C4-2B (cell line): ENCODE data around the gene LHFPL5.

ENCODE experiments used
- CTCF ChIP-seq: fragments of 450-650 bp; conservative IDR thresholded peaks from 2 replicates; pipeline ENCODE4 v1.5.1; 2017; ENCODE audit warnings: mild to moderate bottlenecking
- ZFX ChIP-seq: fragments of 450-650 bp; IDR thresholded peaks from 2 replicates; pipeline ENCODE4 v1.6.1; 2017

- TF ChIP-seq CTCF (no peak), ZFX (no peak)
Observed at GRCh38 chr6:35780719-35781118, 24.4 kb upstream of the LHFPL5 start, which contains the start of gene CLPSL1.
